Measurements from ENCODE around the gene TAPBPL. TPM values are rescaled to one million over a fixed set of nuclear protein-coding genes. Genes with fewer than 3 reads are reported as not detected.
"Not testable (repeated sequence)": the region's sequence is repeated elsewhere in the genome, so short reads cannot be mapped to it uniquely, and the experiment has no call there.

Gene TAPBPL
- total RNA-seq, 2 donors from 2014 or later: 19.6 to 23.1 TPM

DNA sequence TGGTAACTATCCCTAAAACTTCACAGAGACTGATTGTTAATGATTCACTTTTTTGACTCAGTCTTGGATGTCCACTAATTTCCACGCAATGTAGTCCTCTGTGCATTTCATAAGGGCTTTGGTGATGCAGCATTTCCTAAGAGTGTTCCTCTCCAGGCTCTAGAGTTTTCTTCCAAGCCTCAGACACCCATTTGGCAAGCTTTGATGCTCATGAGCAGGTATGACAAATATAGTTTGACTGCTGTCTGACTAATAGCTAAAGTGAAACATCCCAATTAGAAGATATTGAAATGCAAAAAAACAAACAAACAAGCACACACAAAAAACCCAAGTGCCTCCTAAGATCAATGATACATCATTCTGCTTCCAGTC is 20.1 kb downstream of the TAPBPL start:
- Mint-ChIP-seq H3K36me3 (ENCODE audit: low read depth) (peaks cover 1% of the 10 kb centered on the region), H3K4me1 (peaks cover 31% of the 10 kb centered on the region), H3K27ac (peak overlapping the region; percentile 80), H3K27me3 (no peaks in the 10 kb centered on the region), H3K4me3 (peak overlapping the region; percentile 3)
- DNase-seq (no peak), ATAC-seq (no peak)
- H3K9me3 ChIP-seq (ENCODE audit: control insufficient read depth, low read length, poor library complexity, severe bottlenecking): no peaks in the 10 kb centered on the region

DNA sequence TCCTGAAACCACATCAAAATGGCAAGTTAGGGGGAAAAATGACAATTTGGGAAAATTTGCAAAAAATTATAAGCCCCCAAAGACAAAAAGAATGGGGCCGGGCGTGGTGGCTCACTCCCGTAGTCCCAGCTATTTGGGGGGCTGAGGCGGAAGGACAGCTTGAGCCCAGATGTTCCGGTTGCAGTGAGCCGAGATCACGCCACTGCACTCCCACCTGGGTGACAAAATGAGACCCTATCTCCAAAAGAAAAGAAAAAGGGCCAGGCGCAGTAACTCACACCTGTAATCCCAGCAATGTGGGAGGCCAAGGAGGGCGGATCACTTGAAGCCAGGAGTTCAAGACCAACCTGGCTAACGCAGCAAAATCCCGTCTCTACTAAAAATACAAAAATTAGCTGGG is 20.6 kb downstream of the TAPBPL start:
- H3K9me3 ChIP-seq (ENCODE audit: control insufficient read depth, low read length, poor library complexity, severe bottlenecking): no peaks in the 10 kb centered on the region
- H3K4me3 Mint-ChIP-seq: no peak overlapping the region
- DNase-seq: no peak
- H3K27me3 Mint-ChIP-seq: no peaks in the 10 kb centered on the region
- no peak for ATAC-seq
- no peak overlapping the region for H3K27ac Mint-ChIP-seq
- no peaks in the 10 kb centered on the region for H3K36me3 Mint-ChIP-seq (ENCODE audit: low read depth)
- H3K4me1 Mint-ChIP-seq: peaks cover 27% of the 10 kb centered on the region

- H3K36me3 Mint-ChIP-seq (ENCODE audit: low read depth); H3K27me3 Mint-ChIP-seq; ATAC-seq; H3K27ac Mint-ChIP-seq; H3K4me1 Mint-ChIP-seq; DNase-seq; H3K9me3 ChIP-seq (ENCODE audit: control insufficient read depth, low read length, poor library complexity, severe bottlenecking); H3K4me3 Mint-ChIP-seq: not testable (repeated sequence)
Measured at GRCh38 chr12:6475233-6475975, 23.6 kb downstream of the TAPBPL start.

DNA sequence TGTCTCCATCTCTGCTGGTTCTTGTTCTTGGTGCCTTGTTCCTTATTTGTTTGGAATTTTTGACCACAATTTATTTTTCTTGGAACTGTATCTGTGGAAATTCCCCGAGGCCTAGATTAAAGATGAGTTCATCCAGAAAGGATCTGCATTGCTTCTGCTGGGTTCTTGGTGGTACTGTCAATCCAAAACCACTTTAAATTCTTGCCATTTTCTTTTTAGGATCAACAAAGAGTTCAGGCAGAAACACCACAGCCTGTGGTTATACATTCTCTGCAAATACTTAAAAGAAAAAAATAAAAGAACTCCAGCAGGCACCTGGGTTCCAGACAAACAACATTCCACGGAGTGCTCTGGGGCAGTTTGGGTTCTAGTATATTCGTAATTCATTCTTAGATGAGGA is 24.6 kb downstream of the TAPBPL start:
- Mint-ChIP-seq H3K27me3 (no peaks in the 10 kb centered on the region), H3K4me1 (peaks cover 4% of the 10 kb centered on the region), H3K27ac (no peak overlapping the region), H3K36me3 (ENCODE audit: low read depth) (no peaks in the 10 kb centered on the region), H3K4me3 (no peak overlapping the region)
- DNase-seq (no peak), ATAC-seq (no peak)
- H3K9me3 ChIP-seq (ENCODE audit: control insufficient read depth, low read length, poor library complexity, severe bottlenecking): no peaks in the 10 kb centered on the region

DNA sequence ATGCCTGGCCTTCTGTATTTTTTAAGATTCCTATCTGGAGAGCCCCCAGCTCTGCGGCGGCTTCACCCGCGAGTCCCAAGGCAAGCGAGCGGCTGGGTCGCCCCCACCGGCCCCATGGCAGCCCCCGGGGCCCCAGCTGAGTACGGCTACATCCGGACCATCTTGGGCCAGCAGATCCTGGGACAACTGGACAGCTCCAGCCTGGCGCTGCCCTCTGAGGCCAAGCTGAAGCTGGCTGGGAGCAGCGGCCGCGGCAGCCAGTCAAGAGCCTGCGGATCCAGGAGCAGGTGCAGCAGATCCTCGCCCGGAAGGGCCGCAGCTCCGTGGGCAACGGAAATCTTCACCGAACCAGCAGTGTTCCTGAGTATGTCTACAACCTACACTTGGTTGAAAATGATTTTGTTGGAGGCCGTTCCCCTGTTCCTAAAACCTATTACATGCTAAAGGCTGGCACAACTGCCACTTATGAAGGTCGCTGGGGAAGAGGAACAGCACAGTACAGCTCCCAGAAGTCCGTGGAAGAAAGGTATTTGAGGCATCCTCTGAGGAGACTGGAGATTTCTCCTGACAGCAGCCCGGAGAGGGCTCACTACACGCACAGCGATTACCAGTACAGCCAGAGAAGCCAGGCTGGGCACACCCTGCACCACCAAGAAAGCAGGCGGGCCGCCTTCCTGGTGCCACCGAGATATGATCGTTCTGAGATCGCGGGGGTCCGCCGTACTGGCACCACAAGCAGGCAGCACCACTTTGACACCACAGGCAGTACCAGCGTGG is 25.9 kb downstream of the TAPBPL start:
- H3K27ac Mint-ChIP-seq; H3K4me3 Mint-ChIP-seq; H3K36me3 Mint-ChIP-seq (ENCODE audit: low read depth); DNase-seq; ATAC-seq; H3K27me3 Mint-ChIP-seq; H3K9me3 ChIP-seq (ENCODE audit: control insufficient read depth, low read length, poor library complexity, severe bottlenecking); H3K4me1 Mint-ChIP-seq: not testable (repeated sequence)

GRCh38 chr12:6478416-6478815 is 26.6 kb downstream of the TAPBPL start:
- Mint-ChIP-seq H3K36me3 (ENCODE audit: low read depth) (no peaks in the 10 kb centered on the region), H3K27ac (no peak overlapping the region), H3K27me3 (no peaks in the 10 kb centered on the region), H3K4me1 (peaks cover 2% of the 10 kb centered on the region), H3K4me3 (no peak overlapping the region)
- H3K9me3 ChIP-seq (ENCODE audit: control insufficient read depth, low read length, poor library complexity, severe bottlenecking): no peaks in the 10 kb centered on the region
- ATAC-seq: no peak
- DNase-seq: no peak

- H3K9me3 ChIP-seq (ENCODE audit: control insufficient read depth, low read length, poor library complexity, severe bottlenecking): no peaks in the 10 kb centered on the region
- DNase-seq (no peak), ATAC-seq (no peak)
- Mint-ChIP-seq H3K27ac (no peak overlapping the region), H3K4me3 (no peak overlapping the region), H3K27me3 (no peaks in the 10 kb centered on the region), H3K4me1 (peaks cover 14% of the 10 kb centered on the region), H3K36me3 (ENCODE audit: low read depth) (peaks cover 5% of the 10 kb centered on the region)
Measured at GRCh38 chr12:6488240-6488639, 36.4 kb downstream of the TAPBPL start.

GRCh38 chr12:6489449-6489848 is 37.6 kb downstream of the TAPBPL start:
- Mint-ChIP-seq H3K4me1 (peaks cover 17% of the 10 kb centered on the region), H3K27ac (no peak overlapping the region), H3K36me3 (ENCODE audit: low read depth) (peaks cover 7% of the 10 kb centered on the region), H3K4me3 (no peak overlapping the region), H3K27me3 (no peaks in the 10 kb centered on the region)
- no peak for DNase-seq
- ATAC-seq: no peak
- no peaks in the 10 kb centered on the region for H3K9me3 ChIP-seq (ENCODE audit: control insufficient read depth, low read length, poor library complexity, severe bottlenecking)

DNA sequence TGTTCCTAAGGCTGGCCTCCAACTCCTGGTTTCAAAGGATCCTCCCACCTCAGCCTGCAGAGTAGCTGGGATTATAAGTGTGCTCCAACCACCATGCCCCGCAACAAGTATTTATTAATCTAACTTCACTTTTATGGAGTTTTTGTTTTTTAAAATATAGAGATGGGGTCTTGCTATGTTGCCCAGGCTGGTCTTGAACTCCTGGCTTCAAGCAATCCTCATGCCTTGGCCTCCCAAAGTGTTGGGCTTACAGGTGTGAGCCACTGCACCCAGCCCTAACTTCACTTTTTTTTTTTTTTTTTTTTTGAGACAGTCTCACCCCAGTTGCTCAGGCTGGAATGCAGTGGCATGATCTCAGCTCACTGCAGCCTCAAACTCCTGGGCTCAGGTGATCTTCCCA is 38.8 kb downstream of the TAPBPL start:
- not testable (repeated sequence) for H3K27ac Mint-ChIP-seq; DNase-seq; ATAC-seq; H3K9me3 ChIP-seq (ENCODE audit: control insufficient read depth, low read length, poor library complexity, severe bottlenecking); H3K36me3 Mint-ChIP-seq (ENCODE audit: low read depth); H3K27me3 Mint-ChIP-seq; H3K4me3 Mint-ChIP-seq
- peaks cover 28% of the 10 kb centered on the region for H3K4me1 Mint-ChIP-seq

DNA sequence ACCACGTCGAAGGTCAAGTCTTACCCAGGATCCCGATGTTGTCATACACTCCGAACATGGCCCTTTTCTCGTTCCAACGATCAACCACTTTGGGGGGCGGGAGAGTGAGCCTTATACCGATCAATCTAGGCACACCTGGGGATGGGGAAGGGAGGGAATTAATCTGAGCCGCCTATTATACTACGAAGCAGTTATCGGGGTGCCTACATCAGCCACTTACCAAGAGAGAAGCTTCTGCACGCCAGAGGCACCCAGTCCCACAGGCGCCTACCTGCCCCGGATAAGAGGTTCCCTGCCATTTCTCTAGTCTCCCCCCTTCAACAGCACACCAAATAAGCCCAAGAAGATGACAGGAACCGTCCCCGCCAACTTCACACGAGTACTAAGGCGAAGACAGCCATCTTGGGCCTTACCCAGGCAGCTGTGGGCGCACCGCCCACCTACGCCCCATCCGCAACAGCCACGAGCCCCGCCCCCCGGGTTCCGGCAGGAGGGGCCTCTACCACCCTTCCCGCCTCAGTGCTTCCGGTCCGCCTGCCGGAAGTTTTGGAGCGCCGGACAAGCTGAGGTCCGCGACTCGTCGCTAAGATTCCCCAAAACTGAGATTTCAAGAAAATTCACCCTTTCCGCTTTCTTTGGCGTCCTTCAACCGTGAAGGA is 41.1 kb downstream of the TAPBPL start, which contains the start of gene MRPL51:
TSS of gene MRPL51 (minus strand) at position 425 of the 659 bp plus-strand sequence. CDS start at position 299, 126 bp downstream.
- ATAC-seq (peak; percentile 81), DNase-seq (peak; percentile 93 to 95 (median 95))
- no peaks in the 10 kb centered on the region for H3K9me3 ChIP-seq (ENCODE audit: control insufficient read depth, low read length, poor library complexity, severe bottlenecking)
- H3K36me3 Mint-ChIP-seq (ENCODE audit: low read depth): peaks cover 6% of the 10 kb centered on the region
- H3K4me1 Mint-ChIP-seq: peaks cover 31% of the 10 kb centered on the region
- H3K4me3 Mint-ChIP-seq: peak within 1 kb of the TSS; percentile 94
- H3K27ac Mint-ChIP-seq: peak within 1 kb of the TSS; percentile 93
- H3K27me3 Mint-ChIP-seq: no peaks in the 10 kb centered on the region

DNA sequence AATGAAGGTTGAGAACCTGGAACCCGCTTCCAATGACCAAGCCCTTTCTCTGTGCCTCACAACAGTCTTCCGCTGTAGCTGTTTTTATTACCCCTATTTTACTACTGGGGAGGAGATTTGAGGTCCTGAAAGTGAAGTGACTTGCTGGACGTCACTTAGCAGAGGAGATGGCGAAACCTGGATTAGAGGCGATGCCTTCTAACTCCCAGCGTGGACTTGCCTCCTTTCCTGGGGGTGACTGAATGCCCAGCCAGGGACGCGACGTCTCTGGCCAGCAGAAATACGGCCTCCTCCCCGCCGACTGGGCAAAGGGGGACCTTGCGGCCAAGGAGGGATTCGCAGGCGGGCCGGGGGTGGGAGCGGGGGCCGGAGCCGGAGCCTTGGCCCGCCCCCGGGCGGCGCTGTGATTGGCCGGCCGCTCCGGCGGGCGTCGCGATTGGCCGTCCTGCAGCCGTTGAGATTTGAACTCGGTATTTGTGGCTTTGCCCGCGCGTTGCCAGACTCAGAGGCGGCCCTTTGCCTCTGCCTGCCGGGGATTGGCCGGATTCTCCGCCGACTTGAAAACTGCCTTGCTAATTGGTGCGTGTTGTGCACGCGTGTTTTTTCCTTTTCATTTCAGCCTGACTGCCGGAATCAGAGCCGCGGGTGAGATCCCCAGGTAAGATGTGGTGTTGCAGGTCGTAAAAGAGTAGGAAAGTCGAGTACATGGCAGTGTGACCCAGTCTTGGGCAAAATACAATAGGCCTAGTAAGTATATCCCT is 41.8 kb downstream of the TAPBPL start, which contains the start of gene NCAPD2:
TSS of gene NCAPD2 (plus strand) at position 606 of the 761 bp plus-strand sequence. CDS start 997 bp downstream, outside the sequence.
- H3K27ac Mint-ChIP-seq: peak within 1 kb of the TSS; percentile 93

GRCh38 chr12:6494258-6494743 is 42.5 kb downstream of the TAPBPL start:
- Mint-ChIP-seq H3K27me3 (no peaks in the 10 kb centered on the region), H3K4me1 (peaks cover 31% of the 10 kb centered on the region), H3K36me3 (ENCODE audit: low read depth) (peaks cover 4% of the 10 kb centered on the region), H3K4me3 (peak overlapping the region; percentile 94), H3K27ac (peak overlapping the region; percentile 93)
- DNase-seq (no peak), ATAC-seq (peak; percentile 1)
- H3K9me3 ChIP-seq (ENCODE audit: control insufficient read depth, low read length, poor library complexity, severe bottlenecking): no peaks in the 10 kb centered on the region

More for the DNA sequence above, 41.8 kb downstream of the TAPBPL start, which contains the start of gene NCAPD2:
- ATAC-seq (peak; percentile 88), DNase-seq (peak; percentile 88 to 92 (median 88))
- H3K9me3 ChIP-seq (ENCODE audit: control insufficient read depth, low read length, poor library complexity, severe bottlenecking): no peaks in the 10 kb centered on the region
- Mint-ChIP-seq H3K4me1 (peaks cover 31% of the 10 kb centered on the region), H3K27me3 (no peaks in the 10 kb centered on the region), H3K4me3 (peak within 1 kb of the TSS; percentile 94), H3K36me3 (ENCODE audit: low read depth) (peaks cover 4% of the 10 kb centered on the region)

All from T-helper 17 cell (primary cell).